ENCODE results near the gene AXL.
"Not testable (repeated sequence)": the region's sequence is repeated elsewhere in the genome, so short reads cannot be mapped to it uniquely, and the experiment has no call there.

The AXL gene

DNA sequence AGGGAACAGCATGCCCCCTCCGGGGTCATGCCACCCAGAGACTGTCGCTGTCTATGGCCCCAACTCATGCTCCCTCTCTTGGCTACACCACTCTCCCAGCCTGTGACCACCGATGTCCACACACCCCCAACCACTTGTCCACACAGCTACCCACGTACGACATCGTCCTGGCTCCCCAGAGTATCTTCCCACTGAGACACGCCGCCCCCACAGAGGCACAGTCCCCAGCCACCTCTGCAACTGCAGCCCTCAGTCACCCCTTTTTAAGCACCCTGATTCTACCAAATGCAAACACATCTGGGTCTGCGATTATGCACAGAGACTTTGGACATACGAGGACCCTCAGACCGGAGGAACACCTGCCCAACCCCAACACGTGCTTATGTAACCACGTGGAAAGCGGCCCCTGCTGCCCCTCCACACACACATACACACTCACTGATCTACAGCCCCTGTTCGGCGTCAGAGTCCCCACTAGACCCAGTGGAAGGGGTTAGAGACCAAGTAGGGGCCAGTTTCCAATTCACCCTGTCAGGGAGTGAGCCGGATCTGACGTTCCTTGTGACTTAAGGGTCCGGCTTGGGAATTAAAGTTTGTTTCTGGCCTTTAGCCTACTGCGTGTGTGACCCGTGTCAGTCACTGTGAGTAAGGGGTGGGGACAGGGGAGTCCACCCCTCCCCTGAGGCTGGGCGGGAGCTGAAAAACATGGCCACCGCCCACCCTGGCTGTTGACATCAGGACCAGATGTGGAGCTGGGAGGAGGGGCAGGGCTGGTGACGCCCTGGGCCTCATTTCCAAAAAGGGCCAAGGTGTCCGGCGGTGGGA lies 11.9 kb upstream of the AXL start:
- no peak for FAIRE-seq

- FAIRE-seq: no peak
Measured at GRCh38 chr19:41214161-41214560, 4.9 kb upstream of the AXL start.

DNA sequence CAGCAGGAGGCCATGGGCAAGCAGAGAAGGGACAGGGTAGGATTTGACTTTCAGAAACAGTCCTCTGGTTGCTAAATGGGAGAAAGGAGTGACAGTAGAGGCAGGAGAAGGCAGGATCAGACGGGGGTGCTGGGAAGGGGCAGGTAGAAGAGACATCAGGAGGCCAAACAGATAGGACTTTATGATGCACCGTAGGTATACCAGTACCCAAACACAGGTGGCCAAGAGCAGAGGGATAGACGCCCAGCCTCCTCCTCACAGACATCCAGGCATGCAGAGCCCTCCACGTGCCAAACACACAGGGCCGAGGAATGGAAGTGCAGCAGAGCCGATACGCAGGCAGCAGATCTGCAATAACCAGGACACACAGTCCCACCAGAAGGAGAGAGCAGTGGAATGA lies 1.3 kb upstream of the AXL start:
- no peak for FAIRE-seq

DNA sequence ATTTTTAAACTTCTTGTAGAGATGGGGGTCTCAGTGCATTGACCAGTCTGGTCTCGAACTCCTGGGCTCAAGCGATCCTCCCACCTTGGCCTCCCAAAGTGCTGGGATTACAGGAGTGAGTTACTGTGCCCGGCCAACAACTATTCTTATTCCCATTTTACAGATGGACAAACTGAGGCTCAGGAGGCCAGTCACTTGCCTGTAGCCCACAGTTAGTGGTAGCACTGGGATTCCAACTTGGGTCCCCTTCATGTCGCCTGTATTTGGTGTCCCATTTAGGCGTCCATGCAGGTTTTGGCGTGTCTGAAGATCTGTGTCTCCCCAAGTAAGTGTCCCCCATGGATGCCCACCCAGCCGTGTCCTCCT lies 791 bp upstream of the AXL start:
- no peak for FAIRE-seq

GRCh38 chr19:41219924-41220567 lies 1.0 kb downstream of the AXL start:
- FAIRE-seq: no peak

DNA sequence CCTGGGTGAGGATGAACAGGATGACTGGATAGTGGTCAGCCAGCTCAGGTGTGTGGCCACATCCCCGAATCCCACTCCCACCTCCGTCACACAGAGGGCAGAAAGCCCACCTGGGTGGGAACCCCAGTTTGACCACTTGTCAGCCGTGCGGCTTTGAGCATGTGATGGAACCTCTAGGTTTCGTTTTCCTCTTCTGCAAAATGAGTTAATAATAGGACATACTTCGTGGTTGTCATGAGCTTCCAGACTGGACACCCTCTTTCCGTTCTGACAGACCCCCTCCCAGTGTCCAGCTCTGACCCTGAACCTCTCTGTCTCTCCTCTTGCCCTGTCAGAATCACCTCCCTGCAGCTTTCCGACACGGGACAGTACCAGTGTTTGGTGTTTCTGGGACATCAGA lies 1.8 kb downstream of the AXL start:
- FAIRE-seq: no peak

- FAIRE-seq: no peak
Measured at GRCh38 chr19:41221514-41222205, 2.6 kb downstream of the AXL start.

- FAIRE-seq: no peak
Measured at GRCh38 chr19:41222240-41222639, 3.2 kb downstream of the AXL start.

GRCh38 chr19:41223431-41224234 lies 4.6 kb downstream of the AXL start:
- no peak for FAIRE-seq

GRCh38 chr19:41224632-41225031 lies 5.6 kb downstream of the AXL start:
- no peak for FAIRE-seq

GRCh38 chr19:41225238-41226052 lies 6.4 kb downstream of the AXL start:
- no peak for FAIRE-seq

DNA sequence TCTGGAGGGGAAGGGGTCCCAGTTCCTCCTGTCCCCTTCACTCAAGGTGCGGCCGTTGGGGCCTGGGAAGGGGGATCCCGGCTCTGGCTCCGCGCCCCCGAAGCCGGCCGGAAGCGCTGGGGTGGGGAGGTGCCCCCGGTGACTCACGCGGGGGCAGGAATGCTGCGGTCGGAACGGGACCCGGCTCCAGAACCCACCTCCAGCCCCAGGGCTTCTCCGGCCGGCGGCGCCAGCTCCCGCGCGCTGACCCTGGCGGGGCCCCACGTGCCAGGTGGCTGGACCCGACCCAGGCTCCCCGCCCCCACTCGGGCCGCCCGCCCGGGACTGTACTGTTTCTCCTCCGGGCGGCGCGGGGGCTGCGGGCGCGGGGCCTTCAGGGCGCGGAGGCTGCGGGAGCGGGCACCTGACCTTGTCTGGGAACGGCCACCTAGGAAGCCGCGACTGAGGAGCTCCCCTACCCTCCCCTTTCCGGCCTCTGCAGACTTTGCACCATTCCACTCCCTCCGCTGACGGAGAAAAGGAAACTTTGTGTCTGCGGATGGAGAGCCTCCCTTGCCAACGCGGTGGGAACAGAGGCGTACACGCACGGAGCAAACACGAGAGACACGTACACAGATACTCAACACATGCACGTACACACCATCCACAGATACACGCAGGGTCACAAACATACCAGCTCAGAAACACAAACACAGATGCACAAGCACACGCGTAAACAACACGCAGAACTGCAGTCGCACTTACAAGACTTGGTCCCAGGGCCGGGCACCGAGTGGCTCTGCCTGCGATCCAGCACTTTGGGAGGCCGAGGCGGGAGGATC lies 7.2 kb downstream of the AXL start:
- no peak for FAIRE-seq

- FAIRE-seq: no peak
Measured at GRCh38 chr19:41226874-41227390, 7.9 kb downstream of the AXL start.

DNA sequence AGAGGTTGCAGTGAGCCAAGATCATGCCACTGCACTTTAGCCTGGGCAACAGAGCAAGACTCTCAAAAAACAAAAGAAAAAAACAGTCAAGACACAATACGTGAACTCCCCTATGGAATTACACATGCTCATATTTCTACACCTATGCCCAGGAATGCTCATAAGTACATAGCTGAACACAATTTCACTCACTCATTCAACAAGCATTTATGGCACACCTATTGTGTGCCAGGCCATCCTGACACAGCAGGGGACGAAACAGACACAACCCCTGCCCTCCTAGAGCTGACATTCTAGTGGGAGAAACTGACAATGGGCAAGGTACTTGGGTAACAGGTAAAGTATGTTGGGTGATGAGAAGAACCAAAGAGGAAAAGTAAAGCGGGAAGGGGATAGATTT lies 9.5 kb downstream of the AXL start:
- no peak for FAIRE-seq

- FAIRE-seq: not testable (repeated sequence)
Measured at GRCh38 chr19:41229338-41229737, 10.3 kb downstream of the AXL start.

- FAIRE-seq: no peak
Measured at GRCh38 chr19:41230067-41230857, 11.2 kb downstream of the AXL start.

GRCh38 chr19:41232686-41233085 lies 13.7 kb downstream of the AXL start:
- FAIRE-seq: no peak

DNA sequence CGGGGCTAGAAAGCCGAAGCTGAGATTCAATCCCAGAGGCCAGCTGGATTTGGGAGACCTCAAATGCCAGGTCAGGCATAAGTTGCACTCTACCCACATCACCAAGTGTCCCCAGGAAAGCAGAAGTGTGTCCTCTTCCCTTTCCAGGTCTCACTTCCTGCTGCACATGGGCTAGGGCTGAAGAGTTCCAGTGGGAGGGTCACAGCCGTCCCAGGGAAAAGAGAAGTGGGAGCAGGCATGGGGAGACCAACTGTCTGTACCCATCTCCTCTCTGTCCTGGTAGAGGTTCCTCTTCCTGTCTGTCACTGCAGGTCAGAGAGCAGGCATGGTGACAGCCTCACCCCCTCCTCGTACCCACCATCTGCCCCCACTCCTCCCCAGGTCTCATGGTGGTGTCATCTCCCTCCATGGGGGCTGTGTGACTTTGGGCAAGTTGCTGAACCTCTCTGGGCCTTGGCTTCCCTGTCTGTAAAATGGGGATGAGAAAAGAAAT lies 14.8 kb downstream of the AXL start:
- no peak for FAIRE-seq

- no peak for FAIRE-seq
Measured at GRCh38 chr19:41234512-41235168, 15.6 kb downstream of the AXL start.

GRCh38 chr19:41235480-41235879 lies 16.5 kb downstream of the AXL start:
- no peak for FAIRE-seq

All from islet of Langerhans (tissue), 1 donor.